HG03108 (cell line): ENCODE measurements around the gene NTHL1.
"Not testable (repeated sequence)": the region's sequence is repeated elsewhere in the genome, so short reads cannot be mapped to it uniquely, and the experiment has no call there.

Experiments
- ATAC-seq: cut with Tn5 transposase; IDR thresholded peaks from one replicate; pipeline ENCODE4 v1.9.1; 2021; ENCODE audit warnings: moderate library complexity; ENCODE audit not compliant: unreplicated experiment

The NTHL1 gene

GRCh38 chr16:2011726-2012125 lies 35.9 kb downstream of the NTHL1 start:
- ATAC-seq: not testable (repeated sequence)

- ATAC-seq: peak; percentile 69
Observed at GRCh38 chr16:2009791-2010510, 37.7 kb downstream of the NTHL1 start, which contains the start of gene ZNF598. Gene ZNF598 (minus strand): TSS chr16:2009821.

GRCh38 chr16:2009164-2009711 lies 38.4 kb downstream of the NTHL1 start:
- peak; percentile 25 for ATAC-seq

- ATAC-seq: peak; percentile 6
Observed at GRCh38 chr16:2008631-2009163, 38.9 kb downstream of the NTHL1 start.

- no peak for ATAC-seq
Observed at GRCh38 chr16:2008009-2008526, 39.6 kb downstream of the NTHL1 start.

GRCh38 chr16:2007081-2007836 lies 40.4 kb downstream of the NTHL1 start:
- no peak for ATAC-seq

- ATAC-seq: no peak
Observed at GRCh38 chr16:2006317-2006716, 41.3 kb downstream of the NTHL1 start.

- no peak for ATAC-seq
Observed at GRCh38 chr16:2005646-2006045, 42.0 kb downstream of the NTHL1 start.

GRCh38 chr16:2004795-2005517 lies 42.7 kb downstream of the NTHL1 start:
- ATAC-seq: no peak

GRCh38 chr16:2003827-2004641 lies 43.6 kb downstream of the NTHL1 start:
- ATAC-seq: peak; percentile 58

- no peak for ATAC-seq
Observed at GRCh38 chr16:2003231-2003826, 44.3 kb downstream of the NTHL1 start.

- ATAC-seq: no peak
Observed at GRCh38 chr16:2002406-2003230, 45.0 kb downstream of the NTHL1 start.

GRCh38 chr16:2001456-2002355 lies 45.9 kb downstream of the NTHL1 start:
- ATAC-seq: no peak

GRCh38 chr16:2001035-2001434 lies 46.6 kb downstream of the NTHL1 start:
- no peak for ATAC-seq

GRCh38 chr16:1999866-2000514 lies 47.6 kb downstream of the NTHL1 start:
- ATAC-seq: no peak

- no peak for ATAC-seq
Observed at GRCh38 chr16:1998852-1999801, 48.5 kb downstream of the NTHL1 start.
